ENCODE data around the gene ADAMTSL5. TPM values are rescaled to one million over a fixed set of nuclear protein-coding genes. Genes with fewer than 3 reads are reported as not detected.

The ADAMTSL5 gene, protein sequence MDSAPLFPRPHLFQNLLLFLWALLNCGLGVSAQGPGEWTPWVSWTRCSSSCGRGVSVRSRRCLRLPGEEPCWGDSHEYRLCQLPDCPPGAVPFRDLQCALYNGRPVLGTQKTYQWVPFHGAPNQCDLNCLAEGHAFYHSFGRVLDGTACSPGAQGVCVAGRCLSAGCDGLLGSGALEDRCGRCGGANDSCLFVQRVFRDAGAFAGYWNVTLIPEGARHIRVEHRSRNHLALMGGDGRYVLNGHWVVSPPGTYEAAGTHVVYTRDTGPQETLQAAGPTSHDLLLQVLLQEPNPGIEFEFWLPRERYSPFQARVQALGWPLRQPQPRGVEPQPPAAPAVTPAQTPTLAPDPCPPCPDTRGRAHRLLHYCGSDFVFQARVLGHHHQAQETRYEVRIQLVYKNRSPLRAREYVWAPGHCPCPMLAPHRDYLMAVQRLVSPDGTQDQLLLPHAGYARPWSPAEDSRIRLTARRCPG
- 1.3 and 2.5 TPM in 2 replicates for total RNA-seq (2012; rRNA removed)

DNA sequence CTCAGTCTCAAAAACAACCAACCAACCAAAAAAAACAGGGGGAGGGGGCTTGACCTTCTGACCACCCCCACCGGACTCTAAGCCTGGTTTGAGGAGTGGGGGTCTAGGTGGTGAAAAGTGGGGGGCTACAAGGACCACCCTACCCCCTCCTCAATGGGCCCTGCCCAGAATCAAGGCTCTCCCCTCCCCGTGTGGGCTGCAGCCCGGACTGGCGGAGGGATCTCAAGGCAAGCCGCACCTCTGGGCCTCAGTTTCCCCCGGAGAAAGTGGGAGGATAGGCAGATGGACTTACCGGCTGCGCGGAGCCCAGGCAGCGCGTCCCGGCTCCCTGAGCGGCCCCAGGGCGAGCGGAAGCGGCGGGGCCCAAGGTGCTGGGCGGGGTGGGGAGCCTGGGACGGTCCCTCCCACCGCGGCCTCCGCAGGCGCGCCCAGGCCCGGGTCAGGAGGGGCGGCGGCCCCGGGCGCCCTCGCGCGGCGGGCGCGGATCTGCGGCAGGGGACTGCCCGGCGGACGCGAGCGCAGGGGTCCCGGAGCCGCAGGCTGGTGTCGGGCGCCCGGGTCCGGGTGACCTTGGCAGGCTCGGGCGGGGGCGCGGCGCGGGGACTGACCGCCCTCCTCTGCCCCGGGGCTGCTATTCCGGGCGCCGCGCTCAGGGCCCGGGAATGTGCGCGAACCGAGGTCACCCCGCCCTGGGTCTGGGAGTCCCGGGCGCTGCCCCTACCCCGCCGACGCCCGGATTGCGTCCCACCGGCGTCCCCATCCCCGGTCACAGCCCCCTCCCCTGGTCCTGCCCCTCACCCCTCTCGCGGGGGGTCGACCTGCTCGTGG is at the start of gene ADAMTSL5:
Gene ADAMTSL5 (minus strand): TSS at position 349 of the 828 bp plus-strand sequence. CDS start 2,076 bp downstream, outside the sequence.
- Histone ChIP-seq H3K4me3 (ENCODE audit: low read length) (peak within 1 kb of the TSS; percentile 68), H3K9me3 (replicated peaks; ENCODE audit: low read length) (no peaks in the 10 kb centered on the region), H3K4me2 (ENCODE audit: low read length) (peak within 1 kb of the TSS; percentile 81), H3K4me1 (ENCODE audit: control insufficient read depth, insufficient read depth, low read length) (peaks cover 15% of the 10 kb centered on the region), H3K9ac (ENCODE audit: low read depth, low read length) (peak within 1 kb of the TSS; percentile 68), H3K36me3 (ENCODE audit: insufficient read depth, low read length) (no peaks in the 10 kb centered on the region), H3K27me3 (ENCODE audit: control insufficient read depth, insufficient read depth, low read length) (peaks cover 12% of the 10 kb centered on the region)

- no peak overlapping the region for H3K4me2 ChIP-seq (ENCODE audit: low read length)
- H3K9me3 ChIP-seq (replicated peaks; ENCODE audit: low read length), result no peaks in the 10 kb centered on the region
- peaks cover 9% of the 10 kb centered on the region for H3K4me1 ChIP-seq (ENCODE audit: control insufficient read depth, insufficient read depth, low read length)
- H3K36me3 ChIP-seq (ENCODE audit: insufficient read depth, low read length), result peaks cover 9% of the 10 kb centered on the region
- H3K4me3 ChIP-seq (ENCODE audit: low read length), result no peak overlapping the region
- no peak overlapping the region for H3K9ac ChIP-seq (ENCODE audit: low read depth, low read length)
- H3K27me3 ChIP-seq (ENCODE audit: control insufficient read depth, insufficient read depth, low read length), result no peaks in the 10 kb centered on the region
Observed at GRCh38 chr19:1561236-1561842, 48.5 kb upstream of the ADAMTSL5 start.

- H3K9ac ChIP-seq (ENCODE audit: low read depth, low read length), result no peak overlapping the region
- H3K36me3 ChIP-seq (ENCODE audit: insufficient read depth, low read length), result peaks cover 13% of the 10 kb centered on the region
- H3K4me1 ChIP-seq (ENCODE audit: control insufficient read depth, insufficient read depth, low read length), result peaks cover under 1% of the 10 kb centered on the region
- no peaks in the 10 kb centered on the region for H3K27me3 ChIP-seq (ENCODE audit: control insufficient read depth, insufficient read depth, low read length)
- H3K4me2 ChIP-seq (ENCODE audit: low read length), result no peak overlapping the region
- H3K4me3 ChIP-seq (ENCODE audit: low read length), result no peak overlapping the region
- H3K9me3 ChIP-seq (replicated peaks; ENCODE audit: low read length), result no peaks in the 10 kb centered on the region
Observed at GRCh38 chr19:1560286-1560882, 47.6 kb upstream of the ADAMTSL5 start.

GRCh38 chr19:1558552-1558951 is 45.7 kb upstream of the ADAMTSL5 start:
- no peak overlapping the region for H3K9ac ChIP-seq (ENCODE audit: low read depth, low read length)
- no peaks in the 10 kb centered on the region for H3K27me3 ChIP-seq (ENCODE audit: control insufficient read depth, insufficient read depth, low read length)
- peaks cover 16% of the 10 kb centered on the region for H3K36me3 ChIP-seq (ENCODE audit: insufficient read depth, low read length)
- H3K4me1 ChIP-seq (ENCODE audit: control insufficient read depth, insufficient read depth, low read length), result no peaks in the 10 kb centered on the region
- no peaks in the 10 kb centered on the region for H3K9me3 ChIP-seq (replicated peaks; ENCODE audit: low read length)
- no peak overlapping the region for H3K4me3 ChIP-seq (ENCODE audit: low read length)
- H3K4me2 ChIP-seq (ENCODE audit: low read length), result no peak overlapping the region

DNA sequence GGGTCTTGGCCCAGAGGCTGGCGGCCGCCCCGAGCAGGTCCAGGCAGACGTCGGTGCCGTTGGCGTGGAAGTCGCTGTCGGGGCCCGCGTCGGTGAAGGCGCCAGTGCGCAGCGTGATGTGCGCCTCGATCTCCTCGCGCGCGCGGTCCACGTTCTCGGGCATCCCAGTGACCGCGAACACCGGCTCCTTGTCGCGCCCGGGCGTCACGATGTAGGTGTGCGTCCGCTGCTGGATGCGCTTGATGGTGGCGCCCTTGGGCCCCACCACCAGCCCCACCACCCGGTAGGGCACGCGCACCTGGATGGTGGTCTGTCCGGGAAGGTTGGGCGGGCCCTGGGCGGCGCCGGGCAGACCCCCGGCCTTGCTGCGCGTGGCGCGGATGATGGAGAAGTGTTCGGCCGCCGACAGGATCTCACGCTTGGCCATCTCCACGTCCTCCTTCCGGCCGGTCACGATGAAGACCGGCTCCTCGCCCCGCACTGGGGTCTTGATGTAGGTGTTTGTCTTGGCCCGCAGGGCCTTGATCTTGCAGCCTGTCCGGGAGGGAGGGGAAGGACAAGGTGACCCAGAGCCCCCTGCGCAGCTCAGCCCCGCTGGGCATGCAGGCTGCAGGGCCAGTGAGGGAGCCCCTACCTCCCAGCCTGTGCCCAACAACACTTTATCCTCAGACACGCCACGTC is 43.7 kb upstream of the ADAMTSL5 start:
- H3K27me3 ChIP-seq (ENCODE audit: control insufficient read depth, insufficient read depth, low read length), result no peaks in the 10 kb centered on the region
- H3K4me2 ChIP-seq (ENCODE audit: low read length), result no peak overlapping the region
- no peak overlapping the region for H3K4me3 ChIP-seq (ENCODE audit: low read length)
- no peaks in the 10 kb centered on the region for H3K9me3 ChIP-seq (replicated peaks; ENCODE audit: low read length)
- no peaks in the 10 kb centered on the region for H3K4me1 ChIP-seq (ENCODE audit: control insufficient read depth, insufficient read depth, low read length)
- H3K36me3 ChIP-seq (ENCODE audit: insufficient read depth, low read length), result peaks cover 19% of the 10 kb centered on the region
- no peak overlapping the region for H3K9ac ChIP-seq (ENCODE audit: low read depth, low read length)

GRCh38 chr19:1555487-1556389 is 42.9 kb upstream of the ADAMTSL5 start:
- Histone ChIP-seq H3K27me3 (ENCODE audit: control insufficient read depth, insufficient read depth, low read length) (no peaks in the 10 kb centered on the region), H3K9ac (ENCODE audit: low read depth, low read length) (no peak overlapping the region), H3K4me2 (ENCODE audit: low read length) (no peak overlapping the region), H3K4me3 (ENCODE audit: low read length) (no peak overlapping the region), H3K36me3 (ENCODE audit: insufficient read depth, low read length) (peaks cover 19% of the 10 kb centered on the region), H3K9me3 (replicated peaks; ENCODE audit: low read length) (no peaks in the 10 kb centered on the region), H3K4me1 (ENCODE audit: control insufficient read depth, insufficient read depth, low read length) (no peaks in the 10 kb centered on the region)

GRCh38 chr19:1554968-1555367 is 42.1 kb upstream of the ADAMTSL5 start:
- H3K4me3 ChIP-seq (ENCODE audit: low read length), result no peak overlapping the region
- H3K36me3 ChIP-seq (ENCODE audit: insufficient read depth, low read length), result peaks cover 19% of the 10 kb centered on the region
- H3K9me3 ChIP-seq (replicated peaks; ENCODE audit: low read length), result no peaks in the 10 kb centered on the region
- H3K27me3 ChIP-seq (ENCODE audit: control insufficient read depth, insufficient read depth, low read length), result no peaks in the 10 kb centered on the region
- H3K4me2 ChIP-seq (ENCODE audit: low read length), result no peak overlapping the region
- H3K4me1 ChIP-seq (ENCODE audit: control insufficient read depth, insufficient read depth, low read length), result no peaks in the 10 kb centered on the region
- no peak overlapping the region for H3K9ac ChIP-seq (ENCODE audit: low read depth, low read length)

DNA sequence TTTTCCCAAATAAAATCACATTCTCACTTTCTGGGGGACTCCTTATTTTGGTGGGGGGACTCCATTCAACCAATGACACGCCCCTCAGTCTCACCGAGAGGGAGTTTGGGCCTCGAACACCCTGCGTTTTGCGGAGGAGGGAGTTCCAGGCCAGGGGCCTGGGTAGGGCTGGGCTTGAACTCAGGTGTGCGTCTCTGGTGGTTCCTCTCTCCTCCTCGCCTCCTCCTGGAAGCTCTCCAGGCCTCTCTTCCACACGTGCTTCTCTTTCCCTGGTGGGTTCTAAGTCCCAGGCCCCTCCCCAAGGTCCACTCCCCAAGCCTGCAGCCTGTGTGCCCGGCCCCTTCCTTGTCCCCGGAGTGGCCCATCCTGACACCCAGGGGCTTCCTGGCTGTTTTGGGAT is 40.6 kb upstream of the ADAMTSL5 start:
- H3K9ac ChIP-seq (ENCODE audit: low read depth, low read length), result no peak overlapping the region
- no peak overlapping the region for H3K4me3 ChIP-seq (ENCODE audit: low read length)
- H3K4me1 ChIP-seq (ENCODE audit: control insufficient read depth, insufficient read depth, low read length), result no peaks in the 10 kb centered on the region
- H3K27me3 ChIP-seq (ENCODE audit: control insufficient read depth, insufficient read depth, low read length), result no peaks in the 10 kb centered on the region
- peaks cover 19% of the 10 kb centered on the region for H3K36me3 ChIP-seq (ENCODE audit: insufficient read depth, low read length)
- no peaks in the 10 kb centered on the region for H3K9me3 ChIP-seq (replicated peaks; ENCODE audit: low read length)
- H3K4me2 ChIP-seq (ENCODE audit: low read length), result no peak overlapping the region

DNA sequence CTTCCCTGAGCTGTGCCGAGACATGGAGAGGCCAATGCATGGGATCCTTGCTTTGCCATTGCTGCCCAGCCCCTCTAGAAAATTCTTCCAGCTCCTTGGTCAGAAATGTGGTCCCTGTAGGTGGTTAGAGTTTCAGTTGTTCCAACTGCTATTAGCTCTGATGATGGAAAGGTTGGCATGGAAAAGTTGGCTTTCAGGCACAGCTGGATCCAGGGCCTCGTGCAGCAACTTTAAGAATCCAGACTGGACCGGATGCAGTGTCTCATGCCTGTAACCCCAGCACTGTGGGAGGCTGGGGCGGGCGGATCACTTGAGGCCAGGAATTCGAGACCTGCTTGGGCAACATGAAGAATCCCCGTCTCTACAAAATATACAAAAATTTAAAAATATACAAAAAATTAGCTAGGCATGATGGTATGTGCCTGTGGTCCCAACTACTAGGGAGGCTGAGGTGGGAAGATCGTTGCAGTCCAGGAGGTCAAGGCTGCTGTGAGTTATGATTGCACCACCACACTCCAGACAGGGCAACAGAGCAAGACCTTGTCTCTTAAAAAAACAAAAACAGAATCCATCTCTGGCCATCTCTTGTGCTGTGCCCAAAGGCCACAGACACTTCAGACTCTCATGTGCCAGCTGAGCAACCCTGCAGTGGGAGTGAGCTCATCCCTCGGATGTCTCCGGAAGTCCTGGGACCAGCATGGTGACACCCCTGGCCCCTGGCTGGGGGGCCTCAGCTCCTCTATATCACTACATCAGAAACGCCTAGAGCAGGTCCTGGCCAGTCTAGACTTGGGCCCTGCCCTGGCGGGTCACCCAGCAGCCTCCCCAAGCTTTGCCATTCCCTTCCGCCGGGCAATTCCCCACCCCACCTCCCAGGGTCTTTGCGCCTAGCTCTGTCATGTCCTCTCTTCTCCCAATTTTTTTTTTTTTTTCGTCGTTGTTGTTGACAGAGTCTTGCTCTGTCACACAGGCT is 38.5 kb upstream of the ADAMTSL5 start:
- no peak overlapping the region for H3K4me2 ChIP-seq (ENCODE audit: low read length)
- no peaks in the 10 kb centered on the region for H3K4me1 ChIP-seq (ENCODE audit: control insufficient read depth, insufficient read depth, low read length)
- peaks cover 10% of the 10 kb centered on the region for H3K36me3 ChIP-seq (ENCODE audit: insufficient read depth, low read length)
- no peaks in the 10 kb centered on the region for H3K9me3 ChIP-seq (replicated peaks; ENCODE audit: low read length)
- no peaks in the 10 kb centered on the region for H3K27me3 ChIP-seq (ENCODE audit: control insufficient read depth, insufficient read depth, low read length)
- H3K9ac ChIP-seq (ENCODE audit: low read depth, low read length), result no peak overlapping the region
- H3K4me3 ChIP-seq (ENCODE audit: low read length), result no peak overlapping the region
